Measurements from ENCODE around the gene GRAMD2A.

GRAMD2A gene

DNA sequence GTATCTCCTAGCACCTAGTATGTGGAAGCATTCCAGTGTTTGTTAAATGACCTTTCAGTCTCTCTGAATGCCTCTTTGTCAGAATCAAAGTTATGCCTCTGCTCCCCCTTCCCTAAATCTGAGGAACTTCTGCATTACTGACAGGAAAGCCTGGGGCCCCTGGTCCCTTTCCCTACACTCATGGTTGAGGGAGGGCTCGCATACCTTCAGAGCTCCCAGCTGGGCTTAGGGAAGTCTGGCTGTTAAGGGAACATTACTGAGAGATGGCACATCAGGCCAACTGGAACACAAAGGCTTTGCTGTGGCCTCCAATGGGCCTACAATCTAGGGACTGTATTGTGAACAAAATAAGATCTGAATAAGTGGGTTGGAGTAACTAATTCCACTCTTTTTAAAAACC, 23.1 kb upstream of the GRAMD2A start:
- no peak for DNase-seq

- DNase-seq, result no peak
These were observed 19.6 kb upstream of the GRAMD2A start for GRCh38 chr15:72217216-72217615.

GRCh38 chr15:72216079-72216478, 18.5 kb upstream of the GRAMD2A start:
- no peak for DNase-seq

DNA sequence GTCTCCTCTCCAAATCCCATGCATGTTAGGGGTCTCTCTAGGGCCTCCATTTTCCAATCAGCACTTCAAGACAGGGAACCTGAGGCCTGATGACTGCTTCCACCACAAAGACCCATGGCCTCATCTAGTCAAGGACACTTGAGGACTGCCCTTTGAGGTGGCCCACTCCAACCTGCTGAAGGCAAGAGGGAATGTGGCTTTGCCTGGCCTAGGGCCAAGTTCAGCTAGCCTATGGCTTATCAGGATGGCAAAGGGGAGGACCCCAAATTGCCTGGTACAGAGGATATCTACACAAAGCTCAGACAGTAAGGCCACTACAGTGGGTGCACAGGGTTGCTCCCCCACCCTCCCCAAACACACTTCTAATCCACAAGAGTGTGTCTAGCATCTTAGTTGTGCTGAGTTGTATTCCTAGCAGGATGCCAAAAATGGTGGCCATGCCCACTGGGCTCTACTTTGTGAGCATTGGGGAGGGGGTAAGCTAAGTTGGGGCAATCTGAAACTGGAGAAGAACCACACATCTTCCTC, 10.0 kb upstream of the GRAMD2A start:
- DNase-seq, result no peak

- DNase-seq, result peak in 1 of 56 donors; percentile 13
These were observed 9.1 kb upstream of the GRAMD2A start for GRCh38 chr15:72206677-72207000.

- DNase-seq, result no peak
These were observed 8.5 kb upstream of the GRAMD2A start for GRCh38 chr15:72205896-72206676.

DNA sequence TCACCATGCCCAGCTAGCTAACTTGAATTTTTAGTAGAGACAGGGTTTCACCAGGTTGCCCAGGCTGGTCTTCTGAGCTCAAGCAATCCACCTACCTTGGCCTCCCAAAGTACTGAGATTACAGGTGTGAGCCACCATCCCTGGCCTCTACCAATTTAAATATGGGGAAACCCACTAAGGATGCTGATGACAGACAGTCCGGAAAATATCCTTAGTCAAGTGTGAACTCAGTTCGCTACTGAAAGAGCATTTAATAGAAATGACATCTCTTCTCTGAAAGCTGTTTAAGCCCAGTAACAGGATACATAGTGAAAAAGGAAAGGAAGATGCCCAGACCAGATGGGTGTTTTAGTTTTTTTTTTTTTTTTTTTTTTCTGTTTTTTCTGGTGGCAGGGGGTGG, 7.7 kb upstream of the GRAMD2A start:
- DNase-seq, result no peak

DNA sequence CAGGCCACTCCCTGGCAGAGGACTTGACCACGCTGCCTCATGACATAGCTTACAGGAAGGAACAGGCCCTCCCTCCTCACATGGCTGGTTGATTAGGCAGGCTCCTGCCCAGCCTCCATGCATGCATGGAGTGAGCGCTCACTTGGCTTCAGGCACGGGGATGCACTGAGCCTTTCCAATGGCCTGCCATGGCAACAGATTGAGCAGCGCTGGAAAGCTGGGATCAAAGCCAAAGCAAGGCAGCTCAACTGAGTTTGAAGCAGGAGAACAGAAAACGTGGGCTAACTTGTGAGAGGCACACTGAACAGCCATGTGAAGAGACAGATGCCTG, 5.9 kb upstream of the GRAMD2A start:
- DNase-seq, result peak in 53 of 56 donors; percentile 31 to 95 (median 81)

DNA sequence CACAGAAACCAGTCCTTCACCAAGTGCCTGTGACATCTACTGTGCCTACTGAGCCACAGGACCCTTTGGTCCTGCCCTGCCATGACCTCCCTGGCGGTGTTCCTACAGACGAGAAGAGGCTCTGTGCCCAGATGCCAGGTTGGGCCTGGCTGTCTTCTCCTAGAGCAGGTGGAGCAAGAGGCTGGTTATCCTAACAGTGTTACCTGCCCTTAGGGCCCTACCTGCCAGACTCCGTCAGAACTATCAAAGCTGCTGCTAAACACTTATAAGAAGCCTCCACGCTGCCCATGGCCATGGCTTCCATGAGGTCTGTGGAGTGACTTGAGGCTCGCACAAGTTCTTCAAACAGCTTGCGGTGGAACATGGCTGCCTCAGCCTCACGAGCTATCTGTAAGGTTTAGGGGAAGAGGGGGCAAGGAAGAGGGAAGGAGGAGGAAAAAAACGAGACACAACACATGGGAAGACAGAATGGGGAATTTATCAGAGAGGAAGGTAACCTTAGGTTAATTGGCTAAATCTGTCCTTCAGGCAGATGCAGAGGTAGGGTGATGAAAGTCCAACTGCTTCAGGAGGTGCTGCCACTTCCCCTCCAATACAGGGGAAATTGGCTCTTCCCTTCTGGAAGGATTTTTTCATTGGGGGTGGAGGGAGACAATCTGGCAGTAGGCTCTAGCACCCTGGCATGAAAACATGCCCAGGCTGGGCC, 5.4 kb upstream of the GRAMD2A start:
- no peak for DNase-seq

GRCh38 chr15:72202302-72202701, 4.7 kb upstream of the GRAMD2A start:
- no peak for DNase-seq

DNA sequence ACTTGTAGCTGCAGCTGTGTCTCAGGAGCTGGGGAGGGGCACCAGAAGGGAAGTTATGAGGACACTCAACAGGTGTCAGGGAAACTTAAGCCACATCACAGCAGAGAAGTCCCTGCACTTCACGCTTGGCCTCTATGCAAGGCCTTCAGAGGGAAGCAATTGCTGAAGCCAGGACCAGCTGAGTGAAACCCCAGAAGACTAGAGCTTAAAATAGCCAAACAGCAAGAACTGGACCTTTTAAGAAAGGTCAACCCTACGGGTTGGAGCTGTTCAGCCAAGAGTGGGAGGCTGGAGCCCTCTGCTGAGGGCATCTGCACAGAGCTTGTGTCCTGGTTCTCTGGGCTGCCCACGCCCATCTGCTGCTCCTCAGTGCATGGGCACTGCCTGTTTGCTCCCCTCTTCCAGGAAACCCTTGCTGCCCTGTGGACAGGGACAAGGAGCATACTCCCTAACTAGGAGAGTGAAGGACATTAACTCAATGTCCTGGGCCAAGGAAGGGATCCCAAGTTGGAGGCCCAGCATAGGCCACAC, 3.9 kb upstream of the GRAMD2A start:
- DNase-seq, result peak in 1 of 56 donors; percentile 23

DNA sequence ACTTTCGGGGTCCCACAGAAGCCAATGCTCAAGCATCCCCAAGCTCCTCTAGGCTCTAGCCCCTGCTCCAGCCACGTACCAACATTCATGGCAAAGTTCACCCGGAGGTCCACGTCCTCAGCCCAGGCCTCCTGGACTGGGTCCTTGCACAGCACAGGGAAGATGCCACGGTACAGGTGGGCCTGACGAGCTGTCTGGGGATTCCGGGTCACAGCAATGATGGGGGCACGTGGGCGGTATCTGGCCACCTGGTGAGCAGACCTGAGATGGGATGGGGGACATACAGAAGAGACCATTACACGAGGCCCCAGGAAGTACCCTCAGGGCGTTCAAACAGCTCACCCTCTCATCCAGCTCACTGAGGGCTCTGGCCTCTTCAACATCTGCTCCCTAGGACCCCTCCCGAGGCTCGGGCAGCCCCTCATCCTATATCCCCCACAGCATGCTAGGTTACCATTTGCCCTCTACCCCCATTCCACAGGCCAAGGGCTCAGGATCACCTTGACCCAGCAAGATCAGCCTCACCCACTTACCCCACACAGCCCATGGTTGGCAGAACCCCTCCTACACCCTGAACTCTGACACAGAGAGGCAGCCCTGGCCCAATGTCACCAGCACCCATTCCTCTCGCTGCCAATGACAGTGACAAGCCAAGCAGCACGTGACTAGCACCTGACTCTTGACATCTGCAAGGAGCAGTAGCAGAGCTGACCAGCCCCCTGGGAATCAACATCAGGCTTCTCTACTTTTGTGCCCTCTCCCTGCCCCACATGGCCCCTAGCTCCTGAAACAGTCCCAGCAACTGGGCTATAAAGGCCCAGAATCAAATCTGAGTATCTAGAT, 3.0 kb upstream of the GRAMD2A start:
- DNase-seq, result no peak

DNA sequence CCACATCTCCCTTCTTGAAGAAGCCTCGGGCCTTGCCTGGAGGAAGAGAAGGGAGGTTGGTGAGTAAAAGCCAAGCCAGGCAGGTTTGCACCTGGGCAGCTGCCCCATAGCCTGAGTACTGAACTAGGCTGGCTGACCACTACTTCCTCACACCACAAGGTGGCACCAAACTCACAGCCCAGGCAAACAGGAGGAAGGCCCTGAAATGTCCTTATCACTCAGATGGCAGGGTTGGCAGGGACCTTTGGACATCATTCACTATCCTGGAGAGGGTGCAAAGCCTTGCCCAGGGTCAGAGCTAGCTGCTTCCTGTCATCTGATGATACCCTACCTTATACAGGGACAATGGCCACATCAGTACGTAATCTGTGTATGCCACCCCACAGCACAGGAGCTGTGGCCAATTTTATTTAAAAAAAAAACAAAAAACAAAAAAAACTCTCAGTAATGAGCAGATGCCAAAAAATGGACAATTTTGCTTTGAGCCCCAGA, 2.2 kb upstream of the GRAMD2A start:
- peak in 42 of 56 donors; percentile 21 to 84 (median 51) for DNase-seq

- no peak for DNase-seq
These were observed 1.6 kb upstream of the GRAMD2A start for GRCh38 chr15:72199205-72199515.

DNA sequence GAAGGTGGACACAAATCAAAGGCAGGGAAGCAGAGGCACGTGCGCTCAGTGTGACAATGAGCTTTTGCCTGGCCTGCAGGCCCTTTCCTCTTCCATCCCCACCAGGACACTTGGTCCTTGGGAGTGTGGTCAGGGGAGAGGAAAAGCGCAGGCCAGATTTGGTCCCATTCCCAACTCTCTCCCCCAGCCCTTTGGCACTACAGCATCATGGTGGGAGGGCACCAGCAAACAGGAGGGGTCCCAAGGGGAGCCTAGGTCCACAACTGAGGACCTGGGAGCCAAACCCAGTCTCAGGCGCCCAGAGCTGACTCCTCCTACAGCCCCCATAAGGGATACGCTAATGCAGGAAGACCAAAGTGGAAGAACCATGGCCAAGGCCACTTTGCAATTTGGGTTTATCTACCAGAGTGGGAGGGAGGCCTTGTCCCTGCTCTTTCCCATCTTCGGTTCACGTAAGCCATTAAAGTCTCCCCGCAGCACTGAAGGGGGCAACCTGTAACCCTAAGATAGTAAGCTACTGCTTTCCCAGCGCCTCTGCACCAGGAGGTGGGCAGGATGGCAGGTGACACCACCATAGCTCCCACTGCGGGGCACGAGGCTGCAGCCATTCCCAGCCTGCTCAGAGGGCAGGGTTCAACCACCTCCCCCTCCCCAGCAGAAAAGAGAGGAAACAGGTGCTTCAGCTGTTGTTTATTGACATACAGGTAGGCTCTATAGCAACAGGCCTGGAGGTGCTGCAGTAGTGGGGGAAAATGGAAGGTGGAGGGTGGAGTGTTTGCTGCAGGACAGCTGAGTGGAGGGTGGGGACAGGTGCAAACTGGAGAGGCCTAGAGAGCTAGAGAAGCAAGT, 993 bp upstream of the GRAMD2A start:
- no peak for DNase-seq

DNA sequence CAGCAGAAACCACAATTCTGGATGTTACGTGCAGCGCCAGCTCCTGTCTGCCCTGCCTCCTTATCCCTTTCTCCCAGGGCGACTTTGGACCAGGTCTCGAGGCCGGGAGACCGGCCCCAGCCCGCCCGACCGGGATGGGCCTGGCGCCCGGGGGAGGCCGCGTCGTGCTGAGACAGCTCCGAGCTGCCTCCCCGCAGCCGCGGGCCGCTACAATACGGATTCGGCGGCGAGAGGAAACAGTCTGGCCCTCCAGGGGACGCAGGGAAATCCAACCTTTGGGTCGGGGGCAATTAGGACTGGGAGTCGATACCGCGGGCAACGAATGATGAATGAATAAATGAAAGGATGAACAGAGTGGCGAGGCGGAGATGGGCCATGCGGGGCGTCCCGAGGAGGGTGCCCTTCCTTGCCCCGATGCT, 537 bp downstream of the GRAMD2A start:
- no peak for DNase-seq

- DNase-seq, result no peak
These were observed 1.1 kb downstream of the GRAMD2A start for GRCh38 chr15:72196409-72197040.

DNA sequence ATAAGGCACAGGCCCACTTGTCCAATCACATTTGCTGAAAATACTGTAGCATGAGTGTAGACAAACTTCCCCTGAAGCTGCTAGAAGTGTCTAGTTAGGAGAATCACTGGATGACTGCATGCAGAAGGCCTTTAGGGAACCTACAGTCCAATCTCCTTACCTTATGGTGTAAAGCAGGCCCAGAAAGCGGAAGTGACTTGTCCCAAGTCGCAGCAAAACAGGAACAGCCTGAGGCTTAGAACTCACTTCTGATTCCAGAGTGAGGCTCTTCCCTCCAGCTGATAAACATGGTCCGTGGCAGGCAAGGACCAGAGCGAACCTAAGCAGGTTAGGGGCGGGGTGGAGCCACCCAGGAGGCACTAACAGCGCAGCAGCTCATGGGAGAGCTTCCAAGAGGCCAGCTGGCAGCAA, 2.5 kb downstream of the GRAMD2A start:
- DNase-seq, result peak in 2 of 56 donors; percentile 25 to 32

GRCh38 chr15:72193836-72194396, 3.7 kb downstream of the GRAMD2A start:
- DNase-seq, result no peak

DNA sequence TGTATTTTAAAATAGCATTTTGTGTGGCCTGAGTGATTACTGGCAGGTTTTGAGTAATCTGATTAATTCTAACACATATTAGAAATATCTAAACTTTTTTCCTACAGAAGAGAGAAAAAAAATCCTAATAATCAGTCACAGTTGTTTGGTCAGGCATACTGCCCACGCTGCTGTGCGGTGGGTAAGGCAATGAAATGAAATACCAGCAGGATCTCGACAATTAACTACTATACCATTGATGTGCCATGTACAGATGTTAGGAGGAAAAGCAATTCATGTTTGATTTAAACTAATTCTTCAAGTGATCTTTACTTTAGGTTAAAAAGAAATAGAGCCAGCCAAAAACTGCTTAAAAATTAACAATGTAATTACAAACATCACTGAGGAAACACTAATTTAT, 5.2 kb downstream of the GRAMD2A start:
- DNase-seq, result no peak

Data from amygdala (tissue), 56 donors.